Activated naive CD4-positive, alpha-beta T cell treated with anti-CD3 and anti-CD28 coated beads, Interleukin-2, amount 50 U/mL, for 72 hours (primary cell): ENCODE results near the gene ERCC6L. TPM values are rescaled to one million over a fixed set of nuclear protein-coding genes. Genes with fewer than 3 reads are reported as not detected.

Source experiments
- ATAC-seq, 2 donors: fragments of 150-1000 bp; cut with Tn5 transposase; 2 replicates each; pipeline ENCODE4 v1.10.0; 2021; ENCODE audit warnings: mild to moderate bottlenecking in 2 of 2, moderate library complexity in 2 of 2
- DNase-seq, 2 donors: peaks; one replicate each; pipeline ENCODE4 v3.0.0; 2021 to 2022; ENCODE audit warnings: low spot score in 2 of 2
- H3K27ac Mint-ChIP-seq, 2 donors: one replicate each; pipeline ENCODE4 v1.8.0; 2022; ENCODE audit warnings: mild to moderate bottlenecking in 2 of 2, mixed read lengths in 2 of 2
- H3K36me3 Mint-ChIP-seq, 2 donors: one replicate each; pipeline ENCODE4 v1.8.0; 2022; ENCODE audit warnings: mixed read lengths in 2 of 2
- H3K9me3 Mint-ChIP-seq, 2 donors: one replicate each; pipeline ENCODE4 v1.8.0; 2022; ENCODE audit warnings: mixed read lengths in 2 of 2
- total RNA-seq, 2 donors: library from RNA; stranded (reverse); gene quantifications; one replicate each; pipeline ENCODE4 v1.2.3, GENCODE V29; 2022

Gene ERCC6L, protein sequence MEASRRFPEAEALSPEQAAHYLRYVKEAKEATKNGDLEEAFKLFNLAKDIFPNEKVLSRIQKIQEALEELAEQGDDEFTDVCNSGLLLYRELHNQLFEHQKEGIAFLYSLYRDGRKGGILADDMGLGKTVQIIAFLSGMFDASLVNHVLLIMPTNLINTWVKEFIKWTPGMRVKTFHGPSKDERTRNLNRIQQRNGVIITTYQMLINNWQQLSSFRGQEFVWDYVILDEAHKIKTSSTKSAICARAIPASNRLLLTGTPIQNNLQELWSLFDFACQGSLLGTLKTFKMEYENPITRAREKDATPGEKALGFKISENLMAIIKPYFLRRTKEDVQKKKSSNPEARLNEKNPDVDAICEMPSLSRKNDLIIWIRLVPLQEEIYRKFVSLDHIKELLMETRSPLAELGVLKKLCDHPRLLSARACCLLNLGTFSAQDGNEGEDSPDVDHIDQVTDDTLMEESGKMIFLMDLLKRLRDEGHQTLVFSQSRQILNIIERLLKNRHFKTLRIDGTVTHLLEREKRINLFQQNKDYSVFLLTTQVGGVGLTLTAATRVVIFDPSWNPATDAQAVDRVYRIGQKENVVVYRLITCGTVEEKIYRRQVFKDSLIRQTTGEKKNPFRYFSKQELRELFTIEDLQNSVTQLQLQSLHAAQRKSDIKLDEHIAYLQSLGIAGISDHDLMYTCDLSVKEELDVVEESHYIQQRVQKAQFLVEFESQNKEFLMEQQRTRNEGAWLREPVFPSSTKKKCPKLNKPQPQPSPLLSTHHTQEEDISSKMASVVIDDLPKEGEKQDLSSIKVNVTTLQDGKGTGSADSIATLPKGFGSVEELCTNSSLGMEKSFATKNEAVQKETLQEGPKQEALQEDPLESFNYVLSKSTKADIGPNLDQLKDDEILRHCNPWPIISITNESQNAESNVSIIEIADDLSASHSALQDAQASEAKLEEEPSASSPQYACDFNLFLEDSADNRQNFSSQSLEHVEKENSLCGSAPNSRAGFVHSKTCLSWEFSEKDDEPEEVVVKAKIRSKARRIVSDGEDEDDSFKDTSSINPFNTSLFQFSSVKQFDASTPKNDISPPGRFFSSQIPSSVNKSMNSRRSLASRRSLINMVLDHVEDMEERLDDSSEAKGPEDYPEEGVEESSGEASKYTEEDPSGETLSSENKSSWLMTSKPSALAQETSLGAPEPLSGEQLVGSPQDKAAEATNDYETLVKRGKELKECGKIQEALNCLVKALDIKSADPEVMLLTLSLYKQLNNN
- 10 to 100 TPM; 12.6 to 21.8 TPM for total RNA-seq

DNA sequence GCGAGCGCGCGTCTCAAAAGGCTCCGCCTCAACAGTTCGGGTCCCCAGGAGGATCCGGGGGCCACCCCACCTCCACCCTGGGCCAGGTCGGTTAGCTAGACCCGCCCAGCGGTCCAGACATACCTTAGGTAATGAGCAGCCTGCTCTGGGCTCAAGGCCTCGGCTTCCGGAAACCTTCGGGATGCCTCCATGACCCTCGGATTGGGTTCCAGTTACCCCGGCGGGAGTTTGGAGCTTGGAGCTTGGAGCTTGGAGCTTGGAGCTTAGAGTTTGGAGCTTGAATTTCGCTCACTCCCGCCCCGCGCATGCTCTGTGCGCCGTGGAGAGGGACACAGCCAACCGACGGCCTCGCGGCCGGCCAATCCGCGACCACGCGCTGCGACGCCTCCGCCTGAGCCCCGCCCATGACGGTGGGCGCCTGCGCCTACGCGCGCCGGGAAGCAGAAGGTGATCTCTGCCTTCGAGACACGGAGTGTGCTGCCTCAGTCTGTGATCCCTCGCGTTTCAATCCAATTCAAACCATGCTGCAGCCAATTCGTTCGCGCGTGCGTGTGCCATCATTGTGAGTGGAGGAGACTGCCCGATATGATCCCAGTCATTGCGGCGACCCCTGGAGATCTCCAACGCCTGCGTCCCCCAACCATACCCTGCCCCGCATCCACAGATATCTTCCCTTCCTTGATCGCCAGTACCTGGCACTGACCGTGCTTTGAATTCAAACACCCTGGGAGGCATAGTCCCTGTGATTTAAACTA lies at the start of gene ERCC6L:
TSS of gene ERCC6L (minus strand) at position 307 of the 755 bp plus-strand sequence. CDS start at position 191, 116 bp downstream.
- Mint-ChIP-seq H3K27ac (peak within 1 kb of the TSS; percentile 50 to 75), H3K9me3 (no peaks in the 10 kb centered on the region), H3K36me3 (peaks cover 10 to 11% of the 10 kb centered on the region in 2 donors)
- peak; percentile 97 to 98 for ATAC-seq
- peak; percentile 81 to 85 for DNase-seq

- H3K27ac Mint-ChIP-seq = no peak overlapping the region
- ATAC-seq = no peak
- H3K9me3 Mint-ChIP-seq = no peaks in the 10 kb centered on the region
- DNase-seq = no peak
- H3K36me3 Mint-ChIP-seq = no peaks in the 10 kb centered on the region
Measured at GRCh38 chrX:72282302-72282701, 43.5 kb upstream of the ERCC6L start.

DNA sequence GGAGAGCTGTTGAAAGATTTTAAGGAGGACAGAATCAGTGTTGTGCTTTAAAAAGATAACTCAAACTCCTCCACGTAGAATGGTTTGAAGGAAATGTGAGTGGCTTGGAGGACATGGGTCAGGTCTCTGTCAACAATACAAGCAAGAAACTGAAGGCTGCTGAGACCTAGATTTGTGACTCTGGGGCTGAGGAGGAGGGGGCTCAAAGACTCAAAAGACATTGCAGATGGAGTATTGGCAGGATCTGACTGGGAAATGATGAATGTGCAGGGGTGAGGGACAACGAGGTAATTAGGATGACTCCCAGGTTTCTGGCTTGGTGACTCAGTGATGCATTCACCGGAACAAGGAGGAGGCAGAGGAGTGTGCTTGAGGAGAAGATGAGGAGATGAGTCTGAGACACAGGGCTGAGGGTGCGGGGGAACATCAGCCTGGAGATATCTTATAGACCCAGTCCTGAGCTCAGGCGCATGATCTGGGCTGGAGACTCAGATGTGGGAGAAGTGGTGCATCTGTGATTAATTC lies 41.6 kb upstream of the ERCC6L start:
- DNase-seq = no peak
- H3K9me3 Mint-ChIP-seq = no peaks in the 10 kb centered on the region

DNA sequence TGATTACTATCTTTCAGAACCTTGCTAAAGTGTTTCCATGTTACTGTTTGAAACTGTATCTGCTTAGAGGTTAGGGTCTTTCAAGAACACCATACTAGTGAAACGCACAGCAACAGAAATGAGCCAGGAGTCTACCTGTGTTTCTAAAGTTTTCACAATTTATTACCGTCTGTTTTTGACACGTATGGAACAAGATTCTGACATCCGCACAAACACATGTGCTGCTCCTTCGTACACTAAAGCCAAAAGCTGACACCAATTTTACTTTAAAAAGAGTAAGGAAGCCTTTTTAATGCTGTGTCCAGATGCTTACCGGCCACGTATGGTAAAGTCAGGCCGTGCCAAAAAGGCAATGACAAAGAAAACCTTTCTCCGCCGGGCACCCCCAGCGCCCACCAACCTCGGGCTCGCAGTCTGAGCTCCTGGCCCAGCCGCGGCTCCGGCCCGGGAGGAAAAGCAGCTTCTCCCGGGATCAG lies 37.7 kb upstream of the ERCC6L start:
- peak overlapping the region; percentile 94 to 96 for H3K27ac Mint-ChIP-seq
- ATAC-seq (no peak), DNase-seq (no peak)
- H3K9me3 Mint-ChIP-seq = no peaks in the 10 kb centered on the region
- H3K36me3 Mint-ChIP-seq = peaks cover 45% of the 10 kb centered on the region in 2 donors

More for the DNA sequence above, 41.6 kb upstream of the ERCC6L start:
- no peak for ATAC-seq
- H3K36me3 Mint-ChIP-seq = peaks cover 10% of the 10 kb centered on the region in 2 donors
- H3K27ac Mint-ChIP-seq = no peak overlapping the region

DNA sequence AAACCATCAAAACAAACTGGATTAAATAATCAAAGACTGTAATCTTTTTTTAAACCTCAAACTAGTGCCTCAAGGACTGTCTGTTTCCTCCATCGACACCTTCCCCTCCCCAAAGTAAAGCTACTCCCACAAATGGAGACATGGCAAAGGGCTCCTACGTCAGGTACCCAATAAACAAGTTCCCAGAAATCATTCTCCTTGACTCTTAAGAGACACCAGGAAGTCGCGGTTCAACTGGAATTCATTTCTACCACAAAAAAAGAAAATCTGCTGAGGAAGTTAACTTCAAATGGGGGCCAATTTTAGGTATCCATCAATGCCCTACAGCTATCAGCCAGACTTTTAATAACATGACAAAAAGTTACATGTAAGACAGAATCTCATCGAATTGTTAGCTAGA lies 35.7 kb upstream of the ERCC6L start:
- Mint-ChIP-seq H3K9me3 (no peaks in the 10 kb centered on the region), H3K36me3 (peaks cover 45 to 51% of the 10 kb centered on the region in 2 donors), H3K27ac (peak overlapping the region; percentile 94 to 96)
- ATAC-seq (no peak), DNase-seq (no peak)

DNA sequence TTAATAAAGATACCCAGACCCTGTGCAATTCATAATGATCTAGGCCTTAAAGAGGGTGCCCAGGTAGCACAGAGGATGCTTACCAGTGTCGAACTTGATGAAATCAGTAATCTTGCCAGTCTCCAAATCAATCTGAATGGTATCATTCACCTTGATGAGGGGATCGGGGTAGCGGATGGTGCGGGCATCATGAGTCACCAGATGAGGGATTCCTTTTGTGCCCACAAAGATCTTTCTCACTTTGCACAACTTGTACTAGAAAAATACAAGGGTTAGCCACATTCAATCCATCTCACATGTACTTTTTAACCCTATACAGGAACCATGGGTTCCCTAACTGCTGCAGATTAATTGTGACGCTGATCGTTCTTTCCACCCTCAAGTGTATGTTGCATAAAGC lies 34.9 kb upstream of the ERCC6L start:
- peak overlapping the region; percentile 94 to 96 for H3K27ac Mint-ChIP-seq
- no peaks in the 10 kb centered on the region for H3K9me3 Mint-ChIP-seq
- peaks cover 45 to 59% of the 10 kb centered on the region in 2 donors for H3K36me3 Mint-ChIP-seq
- peak in 1 of 2 donors; percentile 2 for ATAC-seq
- no peak for DNase-seq

DNA sequence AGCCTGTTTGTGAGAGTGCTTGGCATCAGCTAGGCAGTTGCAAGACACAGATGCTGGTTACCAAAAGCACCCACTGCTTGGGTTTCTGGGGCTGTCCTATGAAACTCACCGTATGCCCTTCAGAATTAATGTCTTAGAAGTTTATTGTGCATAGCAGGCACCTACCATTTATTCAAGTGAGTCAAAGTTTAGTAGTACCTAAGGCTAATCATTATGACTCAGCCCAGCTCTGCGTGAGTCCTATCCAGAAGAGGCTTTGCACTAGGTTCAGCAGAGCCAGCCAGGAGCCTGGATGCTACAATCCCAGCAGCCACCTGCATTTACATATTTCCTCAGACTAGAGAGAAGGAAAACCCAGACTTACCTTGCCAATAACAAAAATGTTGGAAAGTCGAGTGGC lies 34.0 kb upstream of the ERCC6L start:
- Mint-ChIP-seq H3K9me3 (no peaks in the 10 kb centered on the region), H3K27ac (peak overlapping the region; percentile 93 to 94)

DNA sequence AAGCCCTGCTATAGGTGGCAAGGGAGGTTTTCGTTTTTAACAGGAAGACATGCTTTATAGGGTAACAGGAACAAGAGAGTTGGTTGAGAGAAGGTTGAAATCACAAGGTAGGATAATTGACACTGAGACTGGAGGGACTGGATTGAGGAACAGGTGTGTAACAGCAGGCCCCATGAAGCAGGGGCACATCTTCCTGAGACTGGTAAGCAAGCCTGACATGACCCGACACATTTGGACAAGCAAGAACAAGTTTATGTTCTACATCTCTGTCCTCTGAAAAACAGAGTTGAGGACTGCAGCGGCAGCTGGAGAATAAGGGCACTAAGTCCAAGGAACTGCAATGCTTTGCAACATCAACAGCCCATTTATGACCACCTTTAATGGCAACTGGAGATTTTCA lies 33.0 kb upstream of the ERCC6L start:
- DNase-seq (no peak), ATAC-seq (no peak)
- Mint-ChIP-seq H3K9me3 (no peaks in the 10 kb centered on the region), H3K36me3 (peaks cover 51 to 64% of the 10 kb centered on the region in 2 donors), H3K27ac (peak overlapping the region; percentile 93 to 94)

More for the DNA sequence above, 34.0 kb upstream of the ERCC6L start:
- no peak for DNase-seq
- H3K36me3 Mint-ChIP-seq = peaks cover 47 to 60% of the 10 kb centered on the region in 2 donors
- peak; percentile 36 to 53 for ATAC-seq

DNA sequence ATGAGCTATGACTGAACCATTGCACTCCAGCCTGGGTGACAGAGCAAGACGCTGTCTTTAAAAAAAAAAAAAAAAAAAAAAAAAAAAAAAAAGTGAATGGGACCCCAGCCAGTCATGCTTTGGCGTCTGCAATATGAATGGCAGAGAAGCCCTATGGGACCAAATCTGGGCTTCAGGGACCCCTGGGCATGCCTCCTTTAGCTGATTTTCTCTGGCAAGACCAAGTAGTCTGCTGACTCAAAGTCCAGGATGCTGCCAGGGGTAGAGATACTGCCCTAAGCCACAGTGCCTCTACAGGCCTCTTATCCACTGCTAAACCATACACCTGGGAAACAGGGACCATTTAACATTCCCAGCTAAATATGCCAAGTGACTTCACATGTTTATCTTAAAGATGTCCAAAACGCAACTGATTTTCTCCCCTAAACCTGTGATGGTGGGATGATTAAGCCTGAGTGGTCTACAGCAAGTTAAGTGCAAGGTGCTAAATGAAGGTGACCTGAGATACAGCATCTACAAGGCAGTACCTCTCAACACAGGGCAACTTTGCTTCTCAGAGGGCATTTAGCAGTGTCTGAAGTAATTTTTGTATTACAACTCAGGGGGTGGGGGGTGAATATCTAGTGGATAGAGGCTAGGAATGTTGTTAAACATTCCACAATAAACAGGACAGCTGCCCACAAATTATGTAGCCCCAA lies 32.4 kb upstream of the ERCC6L start:
- ATAC-seq = no peak
- peak overlapping the region in 1 of 2 donors; percentile 94 for H3K27ac Mint-ChIP-seq
- no peak for DNase-seq
- H3K9me3 Mint-ChIP-seq = no peaks in the 10 kb centered on the region
- H3K36me3 Mint-ChIP-seq = peaks cover 49 to 62% of the 10 kb centered on the region in 2 donors

DNA sequence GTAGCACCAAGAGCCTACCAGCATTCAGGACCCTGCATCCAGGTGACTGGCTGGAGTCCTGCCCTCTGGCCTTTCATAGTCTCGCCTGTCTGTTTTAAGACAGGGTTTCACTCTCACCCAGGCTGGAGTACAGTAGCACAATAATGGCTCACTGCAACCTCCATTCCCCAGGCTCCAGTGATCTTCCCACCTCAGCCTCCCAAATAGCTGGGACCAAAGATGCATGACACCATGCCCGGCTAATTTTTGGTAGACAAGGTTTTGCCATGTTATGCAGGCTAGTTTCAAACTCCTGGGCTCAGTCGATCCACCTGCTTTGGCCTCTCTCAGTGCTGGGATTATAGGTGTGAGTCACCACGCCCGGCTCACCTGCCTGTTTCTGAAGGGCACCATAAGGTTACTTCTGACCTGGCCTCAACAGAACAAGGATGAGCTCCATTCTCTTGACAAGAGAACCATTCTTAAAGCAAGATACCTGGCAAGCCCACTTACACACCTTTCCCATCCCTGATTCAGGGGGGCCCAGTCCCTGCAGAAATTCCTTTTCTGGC lies 31.6 kb upstream of the ERCC6L start:
- DNase-seq = no peak
- peak overlapping the region in 1 of 2 donors; percentile 36 for H3K27ac Mint-ChIP-seq
- peaks cover 41 to 54% of the 10 kb centered on the region in 2 donors for H3K36me3 Mint-ChIP-seq
- no peaks in the 10 kb centered on the region for H3K9me3 Mint-ChIP-seq
- peak; percentile 12 to 27 for ATAC-seq

GRCh38 chrX:72269671-72270251 lies 30.9 kb upstream of the ERCC6L start:
- no peak for DNase-seq
- no peaks in the 10 kb centered on the region for H3K9me3 Mint-ChIP-seq
- peak overlapping the region in 1 of 2 donors; percentile 75 for H3K27ac Mint-ChIP-seq
- peaks cover 35 to 48% of the 10 kb centered on the region in 2 donors for H3K36me3 Mint-ChIP-seq
- peak; percentile 58 to 74 for ATAC-seq

GRCh38 chrX:72268597-72269365 lies 30.0 kb upstream of the ERCC6L start:
- DNase-seq = no peak
- Mint-ChIP-seq H3K36me3 (peaks cover 25 to 38% of the 10 kb centered on the region in 2 donors), H3K27ac (peak overlapping the region in 1 of 2 donors; percentile 50), H3K9me3 (no peaks in the 10 kb centered on the region)
- ATAC-seq = no peak

DNA sequence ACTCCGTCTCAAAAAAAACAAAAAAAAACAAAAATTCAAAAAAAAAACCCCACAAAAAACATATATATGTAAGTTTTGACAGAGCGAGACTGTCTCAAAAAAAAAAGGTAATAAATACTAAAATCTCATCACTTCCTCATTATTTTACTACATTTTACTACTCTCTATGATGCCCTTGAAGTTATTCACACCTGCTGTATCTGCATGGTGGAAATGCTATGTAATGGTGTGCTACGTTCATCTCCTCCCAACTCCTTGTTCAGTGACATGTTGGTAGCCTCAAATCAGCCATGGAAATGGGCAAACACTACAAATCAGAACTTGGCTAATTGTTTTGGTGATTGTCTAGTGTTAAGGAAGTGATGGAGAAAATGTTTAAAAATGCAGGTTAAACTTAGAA lies 26.4 kb upstream of the ERCC6L start:
- no peak for DNase-seq
- no peaks in the 10 kb centered on the region for H3K9me3 Mint-ChIP-seq
- no peak for ATAC-seq
- H3K36me3 Mint-ChIP-seq = peaks cover 6 to 18% of the 10 kb centered on the region in 2 donors
- H3K27ac Mint-ChIP-seq = no peak overlapping the region

GRCh38 chrX:72262077-72262476 lies 23.2 kb upstream of the ERCC6L start:
- no peak for ATAC-seq
- Mint-ChIP-seq H3K36me3 (no peaks in the 10 kb centered on the region), H3K9me3 (no peaks in the 10 kb centered on the region), H3K27ac (no peak overlapping the region)
- DNase-seq = no peak
